HUDEP-2 (cell line): Measurements from ENCODE around the gene RBSN.

Experiments
- DNase-seq, 76 experiments: peaks; one replicate each; lab custom pipeline; 2025; ENCODE audit not compliant: unreplicated experiment in 76 of 76; lab: John Stamatoyannopoulos, UW

RBSN gene

DNA sequence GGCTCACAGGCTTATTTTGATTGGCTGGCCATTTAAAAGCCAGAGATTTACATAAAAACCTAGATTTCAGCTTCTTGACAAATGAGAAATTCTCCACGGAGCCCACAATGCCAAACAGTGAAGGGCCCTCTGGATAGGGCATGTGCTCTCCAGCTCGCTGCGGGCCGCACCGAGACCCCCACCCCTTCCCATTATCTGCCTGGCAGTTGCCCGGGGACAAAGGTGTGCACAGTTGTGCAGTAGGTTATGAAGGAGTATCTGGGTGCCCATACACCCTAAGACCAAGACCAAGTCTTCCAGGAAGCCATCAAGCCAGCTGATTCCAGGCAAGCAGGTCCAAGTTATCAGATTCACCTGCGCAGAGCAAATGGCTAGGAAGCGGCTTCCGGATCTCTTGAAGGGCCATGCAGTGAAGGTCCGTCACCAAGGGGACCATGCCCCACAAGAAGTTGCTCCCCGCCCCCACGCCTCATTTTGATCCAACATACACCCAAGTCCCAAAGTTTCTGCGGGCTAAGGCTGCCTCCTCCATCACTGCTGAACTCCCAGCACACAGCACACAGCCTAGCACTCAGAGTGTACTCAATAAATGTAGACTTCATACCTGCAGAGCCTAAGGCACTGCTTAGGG, 35.2 kb downstream of the RBSN start:
- DNase-seq, result peak in 1 of 76 experiments; percentile 16

DNA sequence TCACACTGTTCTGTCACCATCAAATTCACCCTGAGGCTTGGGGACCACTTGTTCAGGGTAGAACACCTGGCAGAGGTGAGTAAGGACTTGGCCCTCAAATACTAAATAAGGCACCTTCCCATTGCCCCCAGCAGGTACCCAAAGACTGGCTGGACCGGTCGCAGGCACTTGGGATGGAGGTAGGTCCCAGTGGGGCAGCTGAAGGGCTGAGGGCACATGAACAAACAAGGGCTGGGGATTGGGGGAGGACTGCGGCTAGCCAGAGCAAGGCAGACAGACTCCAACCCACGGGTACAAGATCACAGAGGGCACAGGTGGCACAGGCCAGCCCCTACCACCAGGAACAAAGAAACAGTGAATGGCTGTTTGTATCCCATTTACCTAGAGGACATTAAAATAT, 35.7 kb downstream of the RBSN start:
- peak in 2 of 76 experiments; percentile 12 for DNase-seq

DNA sequence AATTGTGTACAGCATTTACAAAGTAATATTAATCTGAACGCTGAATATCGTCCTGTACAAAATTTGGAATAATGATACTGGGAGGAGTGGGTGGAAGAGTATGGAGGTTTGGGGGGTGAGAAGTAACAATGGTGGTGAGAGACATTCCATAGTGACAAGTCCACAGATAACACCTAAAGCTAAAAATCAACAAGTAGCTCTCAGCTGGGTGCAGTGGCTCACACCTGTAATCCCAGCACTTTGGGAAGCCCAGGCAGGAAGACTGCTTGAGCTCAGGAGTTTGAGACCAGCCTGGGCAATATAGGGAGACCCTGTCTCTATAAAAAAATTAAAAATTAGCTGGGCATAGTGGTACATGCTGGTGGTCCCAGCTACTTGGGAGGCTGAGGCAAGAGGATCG, 38.9 kb downstream of the RBSN start:
- no peak for DNase-seq

DNA sequence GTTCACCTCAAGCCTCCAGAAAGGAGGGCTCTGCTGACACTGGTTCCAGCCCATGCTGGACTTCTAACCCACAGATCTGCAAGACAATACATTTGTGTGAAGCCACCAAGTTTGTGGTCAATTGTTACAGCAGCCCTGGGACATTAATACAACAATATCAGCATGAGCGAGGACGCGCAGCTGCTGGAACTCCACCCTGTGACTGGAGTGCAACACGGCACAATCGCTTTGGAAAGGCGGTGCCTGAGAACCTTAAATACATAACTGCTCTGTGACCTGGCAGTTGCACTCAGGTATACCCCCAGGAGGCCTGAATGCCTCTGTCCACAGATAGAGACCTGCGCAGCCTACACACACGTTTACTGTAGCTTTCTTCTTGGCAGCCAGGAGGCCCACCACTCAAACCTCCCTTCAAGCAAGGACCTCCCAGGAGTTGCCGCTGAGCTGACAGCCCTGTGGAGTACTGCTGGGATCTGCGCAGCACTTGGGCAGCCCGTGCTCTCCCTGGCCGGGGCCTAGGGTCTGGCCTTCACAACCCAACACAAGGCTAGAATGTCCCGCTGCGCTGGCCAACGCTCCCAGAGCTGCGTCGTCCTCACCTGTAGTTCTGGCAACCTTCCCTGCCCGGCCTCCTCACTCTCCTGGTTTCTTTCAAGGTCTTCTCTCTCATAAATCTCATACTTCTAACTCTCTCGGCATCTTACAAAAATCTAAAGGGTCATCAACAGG, 42.1 kb downstream of the RBSN start:
- DNase-seq, result no peak

DNA sequence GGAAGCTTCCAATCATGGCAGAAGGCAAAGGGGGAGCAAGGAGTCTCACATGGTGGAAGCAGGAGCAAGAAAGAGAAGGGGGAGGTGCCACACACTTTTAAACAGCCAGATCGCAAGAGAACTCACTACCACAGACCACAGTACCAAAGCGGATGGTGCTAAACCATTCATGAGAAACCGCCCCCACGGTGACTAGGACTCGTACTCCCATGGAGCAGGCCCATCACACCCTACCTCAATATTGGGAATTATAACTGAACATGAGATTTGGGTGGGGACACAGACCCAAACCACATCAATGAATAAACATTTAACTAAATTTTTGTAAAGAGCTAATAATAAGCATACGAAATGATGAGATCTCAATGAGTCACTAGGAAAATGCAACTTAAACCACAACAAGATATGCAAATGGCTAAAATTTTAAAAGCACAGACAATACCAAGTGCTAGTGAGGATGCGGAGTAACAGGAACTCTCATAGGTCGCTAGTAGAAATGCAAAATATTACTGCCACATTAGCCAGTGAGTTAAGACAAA, 43.9 kb downstream of the RBSN start:
- DNase-seq, result peak in 1 of 76 experiments; percentile 8

DNA sequence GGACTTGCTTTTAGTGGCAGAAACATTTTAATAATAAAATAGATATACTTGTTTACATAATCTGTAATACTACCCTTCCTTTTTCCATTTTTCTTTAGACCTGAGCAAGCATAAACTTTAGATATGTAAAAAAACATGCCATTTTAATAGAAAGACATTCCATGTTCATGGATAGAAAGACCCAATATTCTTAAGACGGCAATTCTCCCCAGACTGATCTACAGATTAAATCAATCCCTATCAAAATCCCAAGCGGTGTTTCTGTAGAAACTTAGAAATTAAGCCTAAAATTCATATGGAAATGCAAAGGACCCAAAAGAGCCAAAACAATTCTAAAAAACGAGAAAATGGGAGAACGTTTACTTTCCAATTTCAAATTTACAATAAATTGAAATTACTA, 45.4 kb downstream of the RBSN start:
- no peak for DNase-seq

DNA sequence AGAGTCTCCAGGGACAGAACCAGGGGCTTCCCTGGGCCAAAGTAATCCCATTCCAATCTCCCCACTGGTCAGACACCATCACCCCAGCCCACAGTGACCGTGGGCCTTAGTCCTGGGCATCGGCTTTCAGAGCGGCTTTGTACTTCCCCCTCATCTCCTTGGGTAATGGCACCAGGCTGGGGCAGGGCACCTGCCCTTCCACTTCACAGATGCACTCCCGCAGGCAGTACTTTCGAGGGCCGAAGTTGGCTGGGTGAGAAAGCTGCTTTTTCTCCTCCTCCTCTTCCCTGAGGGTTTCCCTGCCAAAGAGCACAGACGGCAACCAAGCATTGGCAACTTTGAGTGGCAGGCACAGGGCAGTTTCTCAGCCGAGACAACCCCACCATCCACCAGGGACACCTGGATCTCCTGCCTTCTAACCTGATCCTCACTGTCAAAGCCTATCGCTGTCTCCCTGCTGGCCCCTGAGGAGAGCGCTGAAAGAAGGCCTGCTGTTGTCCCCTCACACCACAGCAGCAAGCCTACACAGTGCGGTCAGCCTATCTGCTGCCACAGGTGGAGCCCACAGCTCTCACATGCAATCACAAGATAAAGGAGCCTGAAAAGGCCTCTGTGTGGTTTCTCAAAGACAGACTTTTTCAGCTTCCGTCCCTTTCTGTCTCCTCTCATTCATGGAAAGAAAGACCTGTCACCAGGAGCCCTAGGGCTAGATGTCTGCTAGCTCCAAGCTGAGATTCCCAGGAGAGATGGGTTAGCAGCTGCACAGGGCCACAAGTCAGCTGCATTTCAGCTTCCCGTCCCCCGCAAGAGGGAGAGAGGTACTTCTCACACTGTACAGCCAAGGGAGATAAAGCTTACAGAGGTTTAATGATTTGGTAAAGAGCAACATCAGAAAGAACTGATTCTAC, 46.4 kb downstream of the RBSN start:
- peak; percentile 13 to 92 (median 76) for DNase-seq

DNA sequence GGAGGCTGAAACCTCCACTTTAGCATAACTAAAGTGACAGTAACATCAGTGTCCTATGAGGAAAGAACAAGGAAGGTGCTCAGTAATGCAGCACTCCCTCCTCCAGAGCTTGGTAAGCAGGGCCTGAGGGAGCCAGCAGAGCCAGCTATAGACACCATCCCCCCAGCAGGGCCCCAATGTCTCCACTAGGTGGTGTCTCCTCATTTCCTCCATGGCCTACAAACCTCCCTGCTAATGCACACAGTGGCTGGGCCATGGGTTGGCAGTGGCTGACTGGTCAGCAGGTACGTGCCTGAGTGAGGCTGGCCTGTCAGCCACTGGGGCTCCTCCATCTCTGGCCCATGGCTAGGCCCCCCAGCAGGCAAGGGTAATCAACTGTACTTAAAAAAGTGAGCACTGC, 47.4 kb downstream of the RBSN start:
- DNase-seq, result peak in 66 of 76 experiments; percentile 7 to 76 (median 46)

DNA sequence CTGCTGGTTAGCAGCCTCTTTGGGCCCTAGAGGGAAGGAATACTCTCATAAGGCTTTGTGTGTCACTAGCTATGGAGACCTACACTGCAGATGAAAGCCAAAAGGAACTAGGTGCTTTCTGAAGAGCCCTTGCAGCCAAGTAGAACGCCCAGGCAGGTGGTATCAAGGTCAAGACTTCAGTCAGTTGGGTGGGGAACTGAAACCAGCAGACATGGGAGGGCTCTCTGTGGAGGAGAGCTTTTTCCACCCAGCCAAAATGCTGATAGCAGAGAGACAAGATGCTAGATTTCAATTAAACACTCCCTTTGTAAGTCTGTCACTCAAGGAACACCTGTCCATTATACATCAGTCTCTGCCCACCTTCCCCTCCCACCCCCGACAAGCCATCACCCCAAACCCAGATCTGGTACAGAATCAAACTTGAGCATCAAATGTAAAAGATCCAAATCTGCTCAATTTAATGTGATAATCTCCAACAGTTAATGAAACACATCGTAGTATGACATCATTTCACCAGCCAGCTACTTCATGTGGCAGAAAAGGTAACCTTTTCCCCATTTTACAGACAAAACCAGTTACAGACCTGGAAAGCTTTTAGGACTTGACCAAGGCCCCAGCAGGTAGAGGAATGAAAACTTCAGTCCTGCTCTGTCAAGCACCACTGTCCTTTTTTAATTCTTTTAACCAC, 48.4 kb downstream of the RBSN start:
- no peak for DNase-seq

DNA sequence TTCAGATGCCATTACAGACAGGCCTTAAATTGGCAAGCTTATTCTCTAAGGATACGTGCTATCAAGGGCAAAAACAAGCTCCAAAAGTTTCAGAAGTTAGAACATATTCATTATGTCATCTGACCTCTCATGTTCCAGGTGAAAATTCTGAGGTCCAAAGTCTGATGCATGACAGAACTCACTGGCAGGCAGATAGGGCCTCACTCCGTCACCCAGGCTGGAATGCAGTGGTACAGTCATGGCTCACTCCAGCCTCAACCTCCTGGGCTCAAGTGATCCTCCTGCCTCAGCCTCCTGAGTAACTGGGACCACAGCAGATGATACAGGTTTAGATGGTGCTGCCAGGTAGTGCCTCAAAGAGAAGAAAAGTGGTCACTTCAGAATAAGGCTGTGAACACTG, 49.4 kb downstream of the RBSN start:
- no peak for DNase-seq

DNA sequence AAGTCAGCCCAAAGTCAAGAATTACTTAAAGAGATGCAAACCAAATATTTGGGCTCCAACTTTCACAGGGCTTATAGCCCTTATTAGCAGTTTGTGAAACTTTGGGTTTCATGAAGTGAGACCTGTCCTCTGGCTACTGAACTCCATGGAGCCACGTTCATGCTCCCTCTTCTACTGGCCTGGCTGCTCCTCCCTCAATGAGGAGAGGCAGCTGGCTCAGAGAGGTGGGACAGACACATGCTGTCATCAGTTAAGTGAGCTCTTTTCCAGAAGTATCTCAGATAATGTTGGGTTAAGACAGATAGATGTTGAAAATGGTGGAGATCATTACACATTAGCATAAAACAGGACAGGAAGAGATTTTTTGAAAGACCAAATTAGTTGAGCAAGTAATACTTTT, 53.3 kb downstream of the RBSN start:
- DNase-seq, result no peak

DNA sequence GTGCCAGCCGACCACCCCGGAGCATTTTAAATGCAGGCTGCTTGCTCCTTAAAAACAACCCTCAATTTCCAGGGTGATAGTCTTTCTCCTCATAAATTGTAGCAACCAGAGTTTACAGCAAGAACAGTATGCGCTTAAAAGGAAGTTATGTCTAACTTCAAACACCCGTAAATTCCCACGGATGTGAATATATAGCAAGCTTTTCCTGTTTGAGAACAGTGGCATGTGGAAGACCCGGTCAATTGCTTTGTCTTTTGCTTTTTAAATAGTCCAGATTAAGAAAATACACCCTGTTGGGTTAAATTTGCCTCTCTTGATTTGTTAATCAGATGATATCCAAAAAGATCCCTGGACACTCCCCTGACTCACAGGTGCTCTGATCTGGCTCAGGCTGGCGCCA, 54.6 kb downstream of the RBSN start:
- no peak for DNase-seq

DNA sequence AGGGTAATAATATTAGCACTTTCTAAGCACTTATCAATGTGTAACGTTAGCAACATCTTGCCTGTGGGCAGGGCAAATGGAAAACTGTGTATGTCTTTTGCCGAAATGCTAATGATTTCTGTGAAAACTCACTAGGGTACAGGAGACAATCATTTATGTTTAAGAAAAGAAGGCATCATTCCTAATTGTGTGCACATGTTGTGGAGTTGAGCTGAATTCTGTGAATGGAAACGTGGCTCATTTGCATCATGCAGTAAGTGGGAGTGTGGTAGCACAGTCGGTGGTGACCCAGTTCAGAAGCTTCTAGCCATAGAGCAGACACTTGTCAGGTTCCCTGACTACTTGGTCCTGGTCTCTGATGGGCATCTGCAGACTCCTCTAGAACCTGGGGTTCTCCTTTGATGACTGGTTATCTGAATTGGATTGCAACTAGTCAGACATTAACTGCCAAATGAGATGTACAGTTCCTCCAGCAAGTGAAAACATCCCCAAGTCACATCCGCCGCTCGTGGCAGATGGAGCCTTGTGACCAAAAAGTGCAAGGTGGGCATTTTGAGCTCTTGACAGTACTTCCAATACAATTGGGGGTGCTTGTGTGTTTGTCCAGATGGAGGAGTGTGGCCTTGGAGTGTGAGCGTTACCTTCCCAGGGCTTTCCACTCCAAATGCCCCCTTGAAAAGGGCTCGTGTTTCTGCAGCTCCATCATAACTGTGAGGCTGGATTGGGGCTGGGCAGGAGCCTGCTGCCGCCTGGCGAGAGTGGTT, 55.4 kb downstream of the RBSN start:
- no peak for DNase-seq

DNA sequence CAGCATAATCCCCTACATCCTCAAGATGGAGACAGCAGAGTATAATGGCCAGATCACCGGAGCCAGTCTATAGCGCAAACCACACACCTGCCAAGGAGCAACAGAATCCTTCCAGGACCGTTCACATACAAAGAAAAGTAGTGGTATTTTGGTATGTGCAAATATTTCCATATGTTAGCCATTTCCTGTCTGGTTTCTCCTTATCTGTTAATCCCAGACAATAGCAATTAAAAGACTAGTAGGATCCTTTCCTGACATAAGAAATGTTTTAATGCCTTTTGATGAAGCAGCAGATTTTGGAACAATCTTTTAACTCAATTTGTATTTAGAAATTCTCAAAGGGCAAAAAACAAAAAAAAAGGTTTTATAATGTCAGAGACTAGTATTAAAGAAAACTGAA, 56.0 kb downstream of the RBSN start:
- no peak for DNase-seq

DNA sequence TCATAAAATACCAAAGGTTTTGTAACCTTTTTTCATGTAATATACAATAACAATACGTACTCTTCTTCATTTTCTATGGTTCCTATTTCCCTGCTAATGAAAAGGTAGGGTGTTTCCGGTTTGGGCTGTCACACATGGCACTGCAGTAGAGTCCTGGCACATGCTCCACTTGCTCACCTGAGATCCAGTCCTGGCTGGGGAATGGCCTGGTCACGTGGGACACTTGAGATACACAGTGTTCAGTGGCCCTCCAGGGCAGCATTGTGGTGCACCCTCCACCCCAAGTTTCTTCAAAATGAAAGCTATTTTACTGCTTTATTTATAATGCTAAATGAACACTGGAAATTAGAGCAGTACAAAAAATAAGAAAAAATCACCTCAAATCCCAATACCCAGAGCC, 57.0 kb downstream of the RBSN start:
- DNase-seq, result no peak

DNA sequence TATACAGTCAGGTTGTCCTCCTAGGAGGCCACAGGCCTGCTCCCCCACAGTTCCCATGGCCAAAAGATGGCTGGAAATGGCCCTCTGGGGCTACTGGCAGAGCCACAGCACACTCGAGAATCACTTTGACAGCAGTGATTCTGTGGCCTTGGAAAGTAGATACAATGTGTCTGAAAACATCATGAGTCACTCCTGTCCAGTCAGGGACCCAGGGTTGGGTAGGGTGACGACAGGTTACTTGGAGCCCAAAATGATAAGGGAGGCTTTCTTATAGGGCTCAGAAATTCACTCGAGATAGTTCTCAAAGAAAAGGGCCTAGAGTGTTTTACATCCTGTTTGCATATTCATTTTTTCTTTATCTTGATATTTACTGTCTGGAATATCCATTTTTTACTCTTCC, 58.1 kb downstream of the RBSN start:
- DNase-seq, result peak in 4 of 76 experiments; percentile 7 to 19 (median 14)

DNA sequence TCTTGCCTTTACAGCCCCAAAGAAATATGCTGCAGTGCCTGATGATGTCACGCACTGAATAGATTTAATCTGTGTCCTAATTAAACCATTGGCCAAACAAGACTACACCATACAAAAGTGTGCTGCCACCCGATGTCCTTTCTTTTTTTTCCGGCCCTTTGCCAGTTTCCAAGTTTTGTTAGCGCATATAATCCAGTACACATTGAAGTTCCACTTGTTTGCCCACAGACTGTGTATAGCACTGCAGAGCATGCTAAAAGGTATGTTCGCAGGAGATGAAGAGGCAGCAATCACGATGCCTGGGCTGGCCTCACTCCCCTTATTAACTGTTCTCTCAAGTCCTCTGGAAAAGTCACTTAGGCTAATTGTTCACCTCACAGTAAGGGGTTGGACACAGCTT, 60.6 kb downstream of the RBSN start:
- no peak for DNase-seq

DNA sequence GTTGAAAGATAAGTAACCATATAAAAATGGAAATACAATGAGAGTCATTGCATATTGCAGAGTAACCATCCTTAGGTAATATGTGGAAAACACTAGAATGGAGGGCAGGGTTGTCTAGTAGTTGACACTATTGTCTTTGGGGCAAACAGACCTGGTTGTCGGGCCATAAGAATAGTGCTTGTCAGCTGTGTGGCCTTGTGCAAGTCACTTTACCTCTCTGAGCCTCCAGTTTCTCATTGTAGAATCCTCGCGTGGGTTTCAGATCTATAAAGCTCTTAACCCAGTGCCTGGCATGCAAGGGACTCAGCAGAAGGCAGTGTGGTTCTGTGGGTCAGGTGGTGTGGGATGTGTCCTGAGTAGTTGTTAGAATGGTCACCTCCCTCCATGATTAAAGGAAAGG, 65.8 kb downstream of the RBSN start:
- DNase-seq, result no peak

DNA sequence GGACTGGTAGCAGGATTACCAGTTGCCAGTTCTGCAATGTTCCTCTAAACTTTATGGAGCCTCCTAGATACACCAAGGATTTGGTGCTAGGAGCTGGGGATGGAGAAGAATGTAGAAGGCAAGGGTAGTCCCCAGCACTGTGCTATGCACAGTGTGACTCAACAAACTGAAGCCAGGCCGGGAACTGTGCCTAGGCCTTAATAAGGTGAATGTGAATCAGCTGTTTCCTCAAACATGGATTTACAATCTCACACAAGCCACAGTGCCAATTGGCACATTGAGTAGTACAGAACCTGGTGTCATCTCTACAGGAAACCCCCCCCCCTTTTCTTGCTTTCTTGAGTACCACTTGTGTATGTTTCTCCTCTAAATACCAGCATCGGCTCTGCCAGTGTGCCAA, 66.3 kb downstream of the RBSN start:
- DNase-seq, result no peak

DNA sequence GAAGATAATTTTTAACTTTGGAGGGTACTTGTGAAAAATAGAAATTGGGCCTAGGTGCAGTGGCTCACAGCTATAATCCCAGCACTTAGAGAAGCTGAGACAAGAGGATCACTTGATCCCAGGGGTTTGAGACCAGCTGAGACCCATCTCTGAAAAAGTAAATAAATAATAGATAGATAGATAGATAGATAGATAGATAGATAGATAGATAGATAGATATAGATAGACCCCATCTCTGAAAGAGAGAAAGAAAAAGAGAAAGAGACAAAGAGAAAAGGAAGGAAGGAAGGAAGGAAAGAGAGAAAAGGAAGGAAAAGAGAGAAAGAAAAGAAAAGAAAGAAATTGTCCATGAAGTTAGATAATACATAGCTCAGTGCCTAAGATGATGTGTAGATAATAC, 69.3 kb downstream of the RBSN start:
- no peak for DNase-seq
